ENCODE measurements around the gene SHISA5.

DNA sequence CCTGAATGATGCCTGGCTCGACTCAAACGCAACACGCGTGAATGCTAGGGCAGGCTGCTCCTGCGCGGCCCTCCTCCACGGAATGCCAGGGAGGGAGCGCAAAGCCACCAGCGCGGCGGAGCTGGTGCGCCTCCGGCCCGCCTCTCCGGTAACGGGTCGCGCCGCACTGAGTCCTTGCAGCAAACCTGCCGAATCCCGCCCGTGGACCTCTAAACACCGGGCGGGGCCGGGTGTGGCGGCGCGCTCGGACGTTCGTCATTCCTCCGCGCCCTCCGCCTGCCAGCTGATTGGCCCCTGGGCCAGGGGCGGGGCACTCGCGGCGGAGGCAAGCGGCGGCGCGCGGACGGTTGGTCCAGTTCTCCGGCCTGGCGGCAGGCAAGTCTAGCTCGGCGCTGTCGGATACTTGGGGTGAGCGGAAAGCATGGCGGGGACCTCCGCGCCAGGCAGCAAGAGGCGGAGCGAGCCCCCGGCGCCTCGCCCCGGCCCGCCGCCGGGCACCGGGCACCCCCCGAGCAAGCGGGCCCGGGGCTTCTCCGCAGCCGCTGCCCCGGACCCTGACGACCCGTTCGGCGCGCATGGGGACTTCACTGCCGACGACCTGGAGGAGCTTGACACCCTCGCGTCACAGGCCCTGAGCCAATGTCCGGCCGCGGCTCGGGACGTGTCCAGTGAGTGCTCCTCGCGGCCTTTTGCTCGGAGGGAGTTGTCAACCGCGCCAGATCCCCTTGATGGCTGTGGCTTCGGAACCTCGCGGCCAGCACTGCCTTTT is 57.4 kb downstream of the SHISA5 start, which contains the start of gene ATRIP:
- TF ChIP-seq, protein P1, sequence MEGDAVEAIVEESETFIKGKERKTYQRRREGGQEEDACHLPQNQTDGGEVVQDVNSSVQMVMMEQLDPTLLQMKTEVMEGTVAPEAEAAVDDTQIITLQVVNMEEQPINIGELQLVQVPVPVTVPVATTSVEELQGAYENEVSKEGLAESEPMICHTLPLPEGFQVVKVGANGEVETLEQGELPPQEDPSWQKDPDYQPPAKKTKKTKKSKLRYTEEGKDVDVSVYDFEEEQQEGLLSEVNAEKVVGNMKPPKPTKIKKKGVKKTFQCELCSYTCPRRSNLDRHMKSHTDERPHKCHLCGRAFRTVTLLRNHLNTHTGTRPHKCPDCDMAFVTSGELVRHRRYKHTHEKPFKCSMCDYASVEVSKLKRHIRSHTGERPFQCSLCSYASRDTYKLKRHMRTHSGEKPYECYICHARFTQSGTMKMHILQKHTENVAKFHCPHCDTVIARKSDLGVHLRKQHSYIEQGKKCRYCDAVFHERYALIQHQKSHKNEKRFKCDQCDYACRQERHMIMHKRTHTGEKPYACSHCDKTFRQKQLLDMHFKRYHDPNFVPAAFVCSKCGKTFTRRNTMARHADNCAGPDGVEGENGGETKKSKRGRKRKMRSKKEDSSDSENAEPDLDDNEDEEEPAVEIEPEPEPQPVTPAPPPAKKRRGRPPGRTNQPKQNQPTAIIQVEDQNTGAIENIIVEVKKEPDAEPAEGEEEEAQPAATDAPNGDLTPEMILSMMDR (IDR thresholded peaks at IDR 0.05): no peak
- TF ChIP-seq EZH2 (IDR thresholded peaks at IDR 0.05; ENCODE audit: borderline replicate concordance, insufficient read depth, low read depth, low read length, poor library complexity, severe bottlenecking): no peak

All from B cell (primary cell).